GM21390 (cell line): Measurements from ENCODE around the gene RGS3.

ENCODE experiments used
- ATAC-seq: cut with Tn5 transposase; IDR thresholded peaks from one replicate; pipeline ENCODE4 v1.9.1; 2021; ENCODE audit not compliant: unreplicated experiment

RGS3 gene

GRCh38 chr9:113511047-113511521 lies 47.6 kb downstream of the RGS3 start:
- no peak for ATAC-seq

DNA sequence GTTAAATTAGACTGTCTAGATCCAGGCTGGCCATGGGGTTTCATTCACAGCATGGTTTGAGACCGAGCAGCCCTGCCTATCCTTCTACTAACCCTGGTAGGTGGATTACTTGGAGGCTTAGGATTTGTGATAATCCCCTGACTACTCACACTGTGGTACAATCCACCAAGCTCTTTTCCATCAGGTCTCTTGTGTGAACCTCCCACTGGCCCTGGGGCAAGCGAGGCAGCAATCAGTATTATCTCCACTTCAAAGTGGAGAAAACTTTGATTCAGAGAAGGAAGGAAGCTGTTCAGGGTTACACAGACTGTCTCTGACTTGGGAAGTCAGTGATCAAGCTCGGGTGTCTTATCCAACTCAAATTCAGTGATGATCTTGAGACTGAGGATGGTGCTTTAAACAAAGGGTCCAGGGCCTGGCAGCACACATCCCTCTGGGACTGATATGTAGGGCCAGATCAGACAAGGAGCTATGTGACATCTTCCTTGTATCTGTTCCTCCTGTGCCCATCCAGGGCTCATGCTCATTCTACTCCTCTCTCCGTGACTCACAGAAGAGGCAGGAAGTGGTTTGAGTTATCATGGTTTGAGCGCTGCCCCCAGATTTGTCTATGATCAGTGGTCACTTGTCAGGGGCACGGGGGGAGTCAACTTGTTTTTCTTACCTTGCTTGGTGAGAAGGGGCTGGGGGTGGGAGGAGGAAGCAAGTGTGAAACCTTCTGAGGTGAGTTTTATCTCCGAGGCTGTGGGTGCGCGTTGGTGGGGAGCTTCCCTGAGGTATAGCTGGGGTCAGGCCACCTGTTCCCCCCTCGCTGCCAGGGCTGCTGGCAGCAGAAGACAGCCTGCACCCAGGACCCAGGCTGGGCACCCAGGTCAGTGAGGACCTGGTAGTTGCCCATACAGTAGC lies 48.6 kb downstream of the RGS3 start:
- ATAC-seq: peak; percentile 49

DNA sequence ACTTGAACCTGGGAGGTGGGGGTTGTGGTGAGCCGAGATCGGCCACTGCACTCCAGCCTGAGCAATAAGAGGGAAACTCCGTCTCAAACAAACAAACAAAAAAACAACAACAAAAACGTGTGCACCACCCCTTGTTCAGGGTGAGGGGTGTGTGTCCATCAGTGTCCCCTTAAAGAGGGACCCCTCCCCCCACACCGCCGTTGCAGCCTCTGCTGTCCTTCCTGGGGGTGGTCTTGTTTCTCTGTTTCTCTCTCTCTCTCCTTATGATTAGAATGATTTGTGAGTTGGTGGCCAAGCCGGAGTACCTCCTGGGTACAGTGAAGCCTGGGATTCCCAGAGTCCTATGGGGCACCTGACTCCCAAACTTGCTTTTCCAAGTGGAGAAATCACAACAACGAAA lies 49.6 kb downstream of the RGS3 start:
- ATAC-seq: no peak

DNA sequence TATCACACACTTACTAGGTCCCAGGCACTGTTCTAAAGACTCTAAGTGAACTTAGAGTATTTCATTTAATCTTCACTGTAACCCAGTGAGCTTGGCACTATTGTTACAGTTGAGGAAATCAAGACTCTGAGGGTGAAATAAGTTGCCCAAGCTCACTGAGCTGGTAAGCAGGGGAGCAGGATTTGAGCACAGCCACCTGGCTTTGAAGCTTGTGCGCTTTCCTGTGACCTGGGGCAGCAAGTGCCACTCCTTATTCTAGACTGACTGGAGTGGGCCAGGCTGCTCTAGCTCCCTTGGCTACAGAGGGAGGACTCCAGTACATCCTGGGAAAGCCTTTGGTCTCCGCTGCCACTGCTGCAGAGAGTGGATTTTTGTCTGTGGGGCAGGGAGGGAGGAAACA lies 50.0 kb downstream of the RGS3 start:
- no peak for ATAC-seq

DNA sequence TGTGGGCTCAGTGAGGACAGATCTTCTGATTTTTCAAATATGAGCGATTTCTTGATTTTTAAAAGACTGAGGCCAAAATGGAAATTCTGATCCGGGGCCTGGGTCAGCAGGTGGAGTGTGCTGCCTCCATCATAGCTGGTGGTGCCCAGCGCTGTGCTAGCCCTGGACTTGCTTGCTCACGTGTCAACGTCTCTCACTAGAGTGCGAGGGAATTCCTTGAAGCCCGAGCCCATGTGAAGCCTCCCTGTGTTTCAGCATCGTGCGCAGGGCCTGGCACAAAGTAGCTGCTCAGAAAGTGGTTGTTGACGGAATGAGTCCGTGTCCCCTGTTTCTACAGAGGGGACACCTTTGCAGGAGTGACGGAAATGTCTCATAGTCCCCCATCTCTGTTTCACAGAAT lies 50.5 kb downstream of the RGS3 start:
- no peak for ATAC-seq

GRCh38 chr9:113514748-113515147 lies 51.2 kb downstream of the RGS3 start:
- no peak for ATAC-seq

DNA sequence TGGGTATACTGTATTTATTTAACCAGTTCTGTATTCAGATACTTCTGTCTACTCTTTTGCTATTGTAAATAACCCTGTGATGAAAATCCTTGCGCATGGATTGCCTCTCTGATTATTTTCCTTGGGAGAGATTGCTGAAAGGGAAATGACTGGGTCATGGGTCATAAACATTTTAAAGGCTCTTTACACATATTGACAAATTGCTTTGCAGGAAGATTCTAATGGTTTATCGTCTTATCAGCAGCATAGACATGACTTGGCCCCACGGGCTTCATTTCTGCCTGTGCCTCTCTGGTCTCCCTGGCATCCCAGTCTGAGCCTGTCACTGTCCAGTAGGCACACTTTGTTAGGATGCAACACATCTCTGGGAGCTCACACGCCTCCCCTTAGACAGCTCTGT lies 52.3 kb downstream of the RGS3 start:
- ATAC-seq: no peak

- ATAC-seq: peak; percentile 90
Measured at GRCh38 chr9:113516840-113517577, 53.5 kb downstream of the RGS3 start.

- no peak for ATAC-seq
Measured at GRCh38 chr9:113519426-113520108, 56.0 kb downstream of the RGS3 start.

DNA sequence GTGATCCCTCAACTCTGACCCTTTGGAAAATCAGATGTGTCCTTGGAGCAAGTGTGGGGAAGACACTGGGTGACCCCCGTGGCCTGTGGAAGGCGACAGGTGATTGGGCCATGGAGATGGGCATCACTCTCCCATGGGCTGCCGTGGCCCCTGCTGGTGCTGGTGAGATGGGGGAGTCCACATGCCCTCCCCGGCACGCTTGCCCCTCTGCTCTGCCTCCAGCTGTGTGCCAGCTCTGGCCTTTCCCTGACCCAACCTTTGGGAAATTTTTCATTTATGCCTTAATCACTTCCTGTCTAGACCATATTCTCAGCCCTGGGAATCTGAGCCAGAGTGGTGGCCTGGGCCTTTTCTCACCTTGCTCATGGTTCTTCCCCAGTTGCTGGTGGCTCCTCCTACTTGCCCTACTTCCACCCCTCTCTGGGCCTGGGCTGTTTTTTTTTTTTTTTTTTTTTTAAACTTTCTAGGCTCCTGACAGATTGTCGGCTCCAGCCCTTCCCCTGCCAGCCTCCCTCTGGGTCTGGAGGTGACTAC lies 56.6 kb downstream of the RGS3 start:
- ATAC-seq: no peak

GRCh38 chr9:113521693-113522255 lies 58.2 kb downstream of the RGS3 start:
- ATAC-seq: no peak

DNA sequence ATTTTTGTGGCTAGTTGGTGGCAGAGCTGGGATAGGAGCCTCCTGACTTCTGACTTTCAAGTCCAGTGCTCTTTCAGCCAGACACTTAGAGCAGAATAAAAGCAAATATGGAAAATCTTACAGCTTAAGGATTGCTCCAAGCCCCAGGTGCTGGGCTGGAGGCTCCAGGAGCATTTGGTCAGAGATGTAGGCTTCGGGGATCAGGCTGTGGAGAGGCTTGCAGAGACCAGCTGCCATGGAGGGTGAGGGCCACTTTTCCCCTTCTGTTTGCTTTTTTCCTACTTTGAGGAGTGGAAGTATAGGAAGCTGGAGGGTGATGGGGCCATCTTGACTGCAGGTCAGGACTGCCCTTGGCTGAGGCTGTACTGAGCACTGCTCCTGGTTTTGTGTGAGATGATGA lies 58.9 kb downstream of the RGS3 start:
- no peak for ATAC-seq

DNA sequence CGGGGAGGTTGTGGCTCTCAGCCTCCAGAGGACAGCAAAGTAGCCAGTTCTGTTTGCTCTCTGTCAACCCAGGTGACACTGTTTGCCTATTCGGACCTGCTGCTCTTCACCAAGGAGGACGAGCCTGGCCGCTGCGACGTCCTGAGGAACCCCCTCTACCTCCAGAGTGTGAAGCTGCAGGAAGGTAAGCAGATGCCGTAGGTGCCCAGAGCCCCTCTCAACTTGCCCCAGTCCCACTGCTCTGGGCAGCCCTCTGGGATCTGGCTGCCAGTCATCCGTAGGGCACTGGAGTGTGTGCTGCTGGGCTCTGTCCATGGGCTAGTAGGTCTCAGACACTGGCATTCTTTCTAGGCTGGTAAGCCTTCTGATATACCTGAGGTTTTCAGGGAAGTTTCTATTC lies 59.3 kb downstream of the RGS3 start:
- no peak for ATAC-seq

- ATAC-seq: peak; percentile 86
Measured at GRCh38 chr9:113523421-113524141, 60.1 kb downstream of the RGS3 start.

GRCh38 chr9:113524468-113524867 lies 60.9 kb downstream of the RGS3 start:
- no peak for ATAC-seq

DNA sequence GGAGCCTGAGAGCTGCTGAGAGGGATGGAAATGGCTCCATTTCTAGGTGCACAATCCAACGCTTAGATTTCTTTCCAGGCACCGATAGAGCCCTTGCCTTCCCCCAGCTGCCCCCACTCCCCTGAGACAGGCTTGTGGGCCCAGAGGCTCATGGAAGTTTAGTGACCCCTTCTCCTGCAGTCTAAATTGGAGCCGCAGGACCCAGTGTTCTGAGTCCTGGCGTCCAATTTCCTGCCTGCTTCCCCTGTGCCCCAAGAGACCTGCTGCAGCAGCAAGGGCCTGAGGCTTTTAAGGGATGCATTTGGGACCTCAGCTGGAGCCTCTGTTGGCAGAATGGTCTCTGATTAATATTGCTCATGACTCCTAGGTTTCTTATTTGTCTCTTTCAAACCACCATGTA lies 61.7 kb downstream of the RGS3 start:
- no peak for ATAC-seq

- no peak for ATAC-seq
Measured at GRCh38 chr9:113525831-113526230, 62.3 kb downstream of the RGS3 start.

DNA sequence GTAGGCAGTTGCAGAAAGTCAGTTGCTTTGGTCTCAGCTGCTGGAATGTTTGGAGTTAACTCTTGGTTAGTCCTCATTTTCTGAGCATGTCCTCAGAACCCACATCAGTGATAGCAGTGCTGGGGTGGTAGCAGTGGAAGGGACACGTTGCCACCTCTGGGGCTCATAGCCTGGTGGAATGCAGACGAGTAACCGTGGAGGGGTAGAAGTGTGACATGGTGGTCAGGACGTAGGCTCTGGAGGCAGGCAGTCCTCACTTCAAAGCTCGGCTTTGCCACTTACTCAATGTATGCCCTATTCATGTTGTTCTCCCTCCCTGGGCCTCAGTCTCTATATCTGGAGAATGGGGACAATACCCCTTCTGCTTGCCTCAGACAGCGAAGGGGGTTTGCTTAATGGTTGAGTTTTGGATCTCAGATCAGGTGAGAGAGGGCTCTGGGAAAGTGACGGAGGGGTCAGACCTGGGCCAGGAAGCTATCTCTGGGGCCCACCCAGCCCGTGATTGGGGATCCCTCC lies 62.8 kb downstream of the RGS3 start:
- ATAC-seq: no peak

DNA sequence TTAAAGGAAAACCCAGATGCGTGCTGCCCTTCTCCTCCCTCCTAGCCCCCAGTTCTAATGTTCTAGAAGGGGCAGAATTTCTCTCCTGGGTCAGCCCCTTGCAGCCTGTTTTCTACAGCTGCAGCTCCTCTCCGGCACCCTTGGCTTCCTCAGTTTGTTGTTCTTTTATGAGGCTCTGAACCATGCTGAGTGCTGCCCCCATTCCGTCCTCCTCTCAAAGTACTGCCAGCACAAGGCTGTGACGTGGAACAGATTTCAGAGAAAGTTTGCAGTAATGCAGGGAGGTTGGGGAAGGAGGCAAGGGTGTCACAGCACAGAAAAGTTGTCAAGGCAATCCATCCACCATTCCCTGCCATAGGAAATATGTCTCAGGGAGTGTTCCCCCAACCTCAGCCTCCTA lies 63.3 kb downstream of the RGS3 start:
- ATAC-seq: no peak

GRCh38 chr9:113528088-113528487 lies 64.6 kb downstream of the RGS3 start:
- no peak for ATAC-seq
